ENCODE results near the gene LIAS.

- TF ChIP-seq, protein P1, sequence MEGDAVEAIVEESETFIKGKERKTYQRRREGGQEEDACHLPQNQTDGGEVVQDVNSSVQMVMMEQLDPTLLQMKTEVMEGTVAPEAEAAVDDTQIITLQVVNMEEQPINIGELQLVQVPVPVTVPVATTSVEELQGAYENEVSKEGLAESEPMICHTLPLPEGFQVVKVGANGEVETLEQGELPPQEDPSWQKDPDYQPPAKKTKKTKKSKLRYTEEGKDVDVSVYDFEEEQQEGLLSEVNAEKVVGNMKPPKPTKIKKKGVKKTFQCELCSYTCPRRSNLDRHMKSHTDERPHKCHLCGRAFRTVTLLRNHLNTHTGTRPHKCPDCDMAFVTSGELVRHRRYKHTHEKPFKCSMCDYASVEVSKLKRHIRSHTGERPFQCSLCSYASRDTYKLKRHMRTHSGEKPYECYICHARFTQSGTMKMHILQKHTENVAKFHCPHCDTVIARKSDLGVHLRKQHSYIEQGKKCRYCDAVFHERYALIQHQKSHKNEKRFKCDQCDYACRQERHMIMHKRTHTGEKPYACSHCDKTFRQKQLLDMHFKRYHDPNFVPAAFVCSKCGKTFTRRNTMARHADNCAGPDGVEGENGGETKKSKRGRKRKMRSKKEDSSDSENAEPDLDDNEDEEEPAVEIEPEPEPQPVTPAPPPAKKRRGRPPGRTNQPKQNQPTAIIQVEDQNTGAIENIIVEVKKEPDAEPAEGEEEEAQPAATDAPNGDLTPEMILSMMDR (IDR thresholded peaks at IDR 0.05 in 2 of 3, conservative IDR thresholded peaks at IDR 0.05 in 1 of 3; ENCODE audit: borderline replicate concordance in 1 of 3, insufficient read depth in 1 of 3, low read depth in 2 of 3, low read length in 2 of 3) = no peak
- no peak for TF ChIP-seq ZNF274 (IDR thresholded peaks at IDR 0.05; ENCODE audit: low read depth, low read length)
- TF ChIP-seq POLR2A (IDR thresholded peaks at IDR 0.05; ENCODE audit: borderline replicate concordance, extremely low read depth, insufficient read depth, insufficient read length) = no peak
- no peak for TF ChIP-seq POLR2AphosphoS5 (IDR thresholded peaks at IDR 0.05; ENCODE audit: low read depth, low read length)
- no peak for TF ChIP-seq EZH2phosphoT487 (IDR thresholded peaks at IDR 0.05; ENCODE audit: borderline replicate concordance)
- TF ChIP-seq, protein P2, sequence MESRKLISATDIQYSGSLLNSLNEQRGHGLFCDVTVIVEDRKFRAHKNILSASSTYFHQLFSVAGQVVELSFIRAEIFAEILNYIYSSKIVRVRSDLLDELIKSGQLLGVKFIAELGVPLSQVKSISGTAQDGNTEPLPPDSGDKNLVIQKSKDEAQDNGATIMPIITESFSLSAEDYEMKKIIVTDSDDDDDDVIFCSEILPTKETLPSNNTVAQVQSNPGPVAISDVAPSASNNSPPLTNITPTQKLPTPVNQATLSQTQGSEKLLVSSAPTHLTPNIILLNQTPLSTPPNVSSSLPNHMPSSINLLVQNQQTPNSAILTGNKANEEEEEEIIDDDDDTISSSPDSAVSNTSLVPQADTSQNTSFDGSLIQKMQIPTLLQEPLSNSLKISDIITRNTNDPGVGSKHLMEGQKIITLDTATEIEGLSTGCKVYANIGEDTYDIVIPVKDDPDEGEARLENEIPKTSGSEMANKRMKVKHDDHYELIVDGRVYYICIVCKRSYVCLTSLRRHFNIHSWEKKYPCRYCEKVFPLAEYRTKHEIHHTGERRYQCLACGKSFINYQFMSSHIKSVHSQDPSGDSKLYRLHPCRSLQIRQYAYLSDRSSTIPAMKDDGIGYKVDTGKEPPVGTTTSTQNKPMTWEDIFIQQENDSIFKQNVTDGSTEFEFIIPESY (IDR thresholded peaks at IDR 0.05; ENCODE audit: extremely low read depth, insufficient replicate concordance, low read length) = no peak
- no peak for TF ChIP-seq EZH2 (IDR thresholded peaks at IDR 0.05)
- no peak for TF ChIP-seq ELF1 (IDR thresholded peaks at IDR 0.05; ENCODE audit: borderline replicate concordance, low read depth)
- no peak for TF ChIP-seq TCF7L2 (IDR thresholded peaks at IDR 0.05; ENCODE audit: borderline replicate concordance, extremely low read depth, insufficient read depth, insufficient read length)
- TF ChIP-seq, protein P3, sequence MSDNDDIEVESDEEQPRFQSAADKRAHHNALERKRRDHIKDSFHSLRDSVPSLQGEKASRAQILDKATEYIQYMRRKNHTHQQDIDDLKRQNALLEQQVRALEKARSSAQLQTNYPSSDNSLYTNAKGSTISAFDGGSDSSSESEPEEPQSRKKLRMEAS (IDR thresholded peaks at IDR 0.05) = no peak
- no peak for TF ChIP-seq CBX3 (IDR thresholded peaks at IDR 0.05; ENCODE audit: low read depth)
- TF ChIP-seq SRF (IDR thresholded peaks at IDR 0.05; ENCODE audit: low read depth) = no peak
- TF ChIP-seq SIN3A (IDR thresholded peaks at IDR 0.05; ENCODE audit: low read depth) = no peak
- TF ChIP-seq EGR1 (IDR thresholded peaks at IDR 0.05; ENCODE audit: low read depth) = no peak
Measured at GRCh38 chr4:39498727-39499020, 39.8 kb downstream of the LIAS start.
